Occipital lobe (tissue), 2 donors: ENCODE results near the gene PCDHGA3. TPM values are rescaled to one million over a fixed set of nuclear protein-coding genes. Genes with fewer than 3 reads are reported as not detected.
A peak's percentile ranks its signal among the peaks of the same experiment; 100 is the strongest.
"Not testable (repeated sequence)": the region's sequence is repeated elsewhere in the genome, so short reads cannot be mapped to it uniquely, and the experiment has no call there.

Source experiments
- DNase-seq: peaks from one replicate; lab custom pipeline; 2025; lab: John Stamatoyannopoulos, UW
- total RNA-seq: library from RNA; depleted of rRNA; stranded (reverse); fragments of >200 nt; gene quantifications from one replicate; pipeline ENCODE4 v1.2.3, GENCODE V29; 2014

PCDHGA3 gene
- total RNA-seq: 4.7 TPM

- DNase-seq: no peak
Observed at GRCh38 chr5:141343242-141343952, at the start of gene PCDHGA3. Gene PCDHGA3, plus strand, starts transcription at chr5:141343829. Its CDS starts 205 bp downstream, at chr5:141344034.

- no peak for DNase-seq
Observed at GRCh38 chr5:141298376-141298775, 45.3 kb upstream of the PCDHGA3 start.

- no peak for DNase-seq
Observed at GRCh38 chr5:141303756-141304155, 39.9 kb upstream of the PCDHGA3 start, which contains the start of gene SLC25A2. Gene SLC25A2, minus strand, starts transcription at chr5:141304049. Its CDS starts 184 bp downstream, at chr5:141303865.

- DNase-seq: no peak
Observed at GRCh38 chr5:141306630-141307029, 37.0 kb upstream of the PCDHGA3 start.

GRCh38 chr5:141313711-141314110 is 29.9 kb upstream of the PCDHGA3 start:
- no peak for DNase-seq

GRCh38 chr5:141316963-141317362 is 26.7 kb upstream of the PCDHGA3 start:
- DNase-seq: not testable (repeated sequence)

GRCh38 chr5:141319202-141319601 is 24.4 kb upstream of the PCDHGA3 start:
- no peak for DNase-seq

GRCh38 chr5:141319699-141320098 is 23.9 kb upstream of the PCDHGA3 start:
- no peak for DNase-seq

- peak; percentile 86 for DNase-seq
Observed at GRCh38 chr5:141320225-141321169, 23.1 kb upstream of the PCDHGA3 start, which contains the start of gene TAF7. Gene TAF7, minus strand, starts transcription at chr5:141320784. Its CDS starts 740 bp downstream, at chr5:141320044.

GRCh38 chr5:141322261-141322660 is 21.4 kb upstream of the PCDHGA3 start:
- DNase-seq: no peak

GRCh38 chr5:141326088-141326854 is 17.4 kb upstream of the PCDHGA3 start:
- peak; percentile 18 for DNase-seq

- DNase-seq: no peak
Observed at GRCh38 chr5:141328231-141328630, 15.4 kb upstream of the PCDHGA3 start.

- DNase-seq: no peak
Observed at GRCh38 chr5:141330299-141331080, 13.1 kb upstream of the PCDHGA3 start, which contains the start of gene PCDHGA1. Gene PCDHGA1, plus strand, starts transcription at chr5:141330514.

- not testable (repeated sequence) for DNase-seq
Observed at GRCh38 chr5:141332571-141332970, 11.1 kb upstream of the PCDHGA3 start.

GRCh38 chr5:141338538-141339306 is 4.9 kb upstream of the PCDHGA3 start, which contains the start of gene PCDHGA2:
Gene PCDHGA2, plus strand, starts transcription at chr5:141338760.
- DNase-seq: no peak

GRCh38 chr5:141340781-141341354 is 2.8 kb upstream of the PCDHGA3 start:
- DNase-seq: not testable (repeated sequence)

- no peak for DNase-seq
Observed at GRCh38 chr5:141342773-141343172, 856 bp upstream of the PCDHGA3 start.

- DNase-seq: no peak
Observed at GRCh38 chr5:141343953-141344463, 379 bp downstream of the PCDHGA3 start.

GRCh38 chr5:141345327-141345726 is 1.7 kb downstream of the PCDHGA3 start:
- no peak for DNase-seq
